ENCODE data around the gene TMEM260. TPM values are rescaled to one million over a fixed set of nuclear protein-coding genes. Genes with fewer than 3 reads are reported as not detected.

The TMEM260 gene
- total and polyA plus RNA-seq, 10 of the 15 experiments (the other 5 are each of a cell fraction or from before 2014, with no cell fraction given): 3.2 to 13.6 (median 11.0) TPM

DNA sequence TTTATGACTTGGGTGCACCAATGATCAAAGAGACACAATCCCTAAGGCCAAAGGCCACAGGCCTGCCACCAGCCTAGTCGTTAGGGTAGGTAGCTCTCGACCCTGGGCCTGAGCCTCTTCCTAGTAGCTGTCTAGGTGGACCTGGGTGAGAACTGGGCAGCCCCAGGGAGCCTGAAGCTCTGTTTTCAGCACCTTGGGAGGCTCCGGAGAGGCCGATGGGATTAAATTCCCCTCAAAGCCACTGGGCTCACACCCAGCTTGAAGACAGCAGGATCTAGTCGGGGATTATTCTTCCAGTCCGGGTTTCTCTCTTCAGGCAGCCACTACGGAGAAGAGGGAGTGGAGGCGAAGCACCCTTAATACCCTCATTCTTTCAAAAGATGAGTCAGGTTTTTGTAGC lies 79.8 kb downstream of the TMEM260 start:
- Histone ChIP-seq H3K36me3 (ENCODE audit: control insufficient read depth in 2 of 2, insufficient read depth in 2 of 2, low read length in 1 of 2) (no peaks in the 10 kb centered on the region), H3K9me3 (replicated peaks; ENCODE audit: control insufficient read depth, insufficient read depth, low read length) (no peaks in the 10 kb centered on the region), H4K20me1 (ENCODE audit: control insufficient read depth, insufficient read depth) (no peaks in the 10 kb centered on the region), H3K79me2 (ENCODE audit: control insufficient read depth, insufficient read depth, low read length) (no peaks in the 10 kb centered on the region), H3K27me3 (replicated peaks in 1 of 2; ENCODE audit: control insufficient read depth in 2 of 2, insufficient read depth in 2 of 2, low read length in 1 of 2) (no peaks in the 10 kb centered on the region), H3K4me2 (ENCODE audit: control insufficient read depth, insufficient read depth) (no peak overlapping the region), H3K4me1 (ENCODE audit: control insufficient read depth, insufficient read depth, low read length) (no peaks in the 10 kb centered on the region), H3K9ac (ENCODE audit: control insufficient read depth, insufficient read depth, low read length) (no peak overlapping the region), H3K4me3 (no peak overlapping the region), H3K27ac (ENCODE audit: control insufficient read depth, insufficient read depth) (no peak overlapping the region), H2AFZ (ENCODE audit: control insufficient read depth, low read depth, low read length) (no peak overlapping the region)
- no TSS peak for BruUV-seq (replicated peaks)
- ChIA-PET POLR2A (no interaction called here), SMC1A (ENCODE audit: uncharacterized antibody, unreplicated experiment) (interaction anchor here (0.6 kb wide), 1 partner anchor 62 kb away, joined by 3 read pairs; no protein-coding TSS in a partner anchor), CTCF (interaction anchor here (1.1 to 2.0 kb wide), 3 partner anchors 169 to 636 kb away, joined by 3 to 11 read pairs (median 6); no protein-coding TSS in a partner anchor), RAD21 (ENCODE audit: unreplicated experiment) (no interaction called here)
- FAIRE-seq: no peak
- DNase-seq (ENCODE audit: low read depth, low spot score): no peak
- in situ Hi-C loops (cut with MboI): loop anchor here (10.0 kb wide), 1 partner anchor 655 kb away; no protein-coding TSS in a partner anchor
- 50% methylated on average over 8 of the region's 8 CpGs for WGBS (ENCODE audit: insufficient coverage, insufficient replicate concordance, low lambda C conversion rate, missing lambda C conversion rate)
- no peak for ATAC-seq
- intact Hi-C loops (cut with micrococcal nuclease; ENCODE audit: unreplicated experiment): loop anchor here (10.0 kb wide), 3 partner anchors 215 to 655 kb away; no protein-coding TSS in a partner anchor
- TF ChIP-seq NR2C1 (IDR thresholded peaks at IDR 0.05): no peak
- no peak for TF ChIP-seq CREM (IDR thresholded peaks at IDR 0.05; ENCODE audit: low read depth)
- TF ChIP-seq BHLHE40 (IDR thresholded peaks at IDR 0.05; ENCODE audit: borderline replicate concordance in 1 of 2, low read depth in 2 of 2, low read length in 1 of 2): no peak
- TF ChIP-seq STAT3 (IDR thresholded peaks at IDR 0.05; ENCODE audit: low read depth, low read length): no peak
- TF ChIP-seq BCL11A (IDR thresholded peaks at IDR 0.05; ENCODE audit: low read depth, low read length): no peak
- TF ChIP-seq, protein P1, sequence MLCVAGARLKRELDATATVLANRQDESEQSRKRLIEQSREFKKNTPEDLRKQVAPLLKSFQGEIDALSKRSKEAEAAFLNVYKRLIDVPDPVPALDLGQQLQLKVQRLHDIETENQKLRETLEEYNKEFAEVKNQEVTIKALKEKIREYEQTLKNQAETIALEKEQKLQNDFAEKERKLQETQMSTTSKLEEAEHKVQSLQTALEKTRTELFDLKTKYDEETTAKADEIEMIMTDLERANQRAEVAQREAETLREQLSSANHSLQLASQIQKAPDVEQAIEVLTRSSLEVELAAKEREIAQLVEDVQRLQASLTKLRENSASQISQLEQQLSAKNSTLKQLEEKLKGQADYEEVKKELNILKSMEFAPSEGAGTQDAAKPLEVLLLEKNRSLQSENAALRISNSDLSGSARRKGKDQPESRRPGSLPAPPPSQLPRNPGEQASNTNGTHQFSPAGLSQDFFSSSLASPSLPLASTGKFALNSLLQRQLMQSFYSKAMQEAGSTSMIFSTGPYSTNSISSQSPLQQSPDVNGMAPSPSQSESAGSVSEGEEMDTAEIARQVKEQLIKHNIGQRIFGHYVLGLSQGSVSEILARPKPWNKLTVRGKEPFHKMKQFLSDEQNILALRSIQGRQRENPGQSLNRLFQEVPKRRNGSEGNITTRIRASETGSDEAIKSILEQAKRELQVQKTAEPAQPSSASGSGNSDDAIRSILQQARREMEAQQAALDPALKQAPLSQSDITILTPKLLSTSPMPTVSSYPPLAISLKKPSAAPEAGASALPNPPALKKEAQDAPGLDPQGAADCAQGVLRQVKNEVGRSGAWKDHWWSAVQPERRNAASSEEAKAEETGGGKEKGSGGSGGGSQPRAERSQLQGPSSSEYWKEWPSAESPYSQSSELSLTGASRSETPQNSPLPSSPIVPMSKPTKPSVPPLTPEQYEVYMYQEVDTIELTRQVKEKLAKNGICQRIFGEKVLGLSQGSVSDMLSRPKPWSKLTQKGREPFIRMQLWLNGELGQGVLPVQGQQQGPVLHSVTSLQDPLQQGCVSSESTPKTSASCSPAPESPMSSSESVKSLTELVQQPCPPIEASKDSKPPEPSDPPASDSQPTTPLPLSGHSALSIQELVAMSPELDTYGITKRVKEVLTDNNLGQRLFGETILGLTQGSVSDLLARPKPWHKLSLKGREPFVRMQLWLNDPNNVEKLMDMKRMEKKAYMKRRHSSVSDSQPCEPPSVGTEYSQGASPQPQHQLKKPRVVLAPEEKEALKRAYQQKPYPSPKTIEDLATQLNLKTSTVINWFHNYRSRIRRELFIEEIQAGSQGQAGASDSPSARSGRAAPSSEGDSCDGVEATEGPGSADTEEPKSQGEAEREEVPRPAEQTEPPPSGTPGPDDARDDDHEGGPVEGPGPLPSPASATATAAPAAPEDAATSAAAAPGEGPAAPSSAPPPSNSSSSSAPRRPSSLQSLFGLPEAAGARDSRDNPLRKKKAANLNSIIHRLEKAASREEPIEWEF (IDR thresholded peaks at IDR 0.05; ENCODE audit: insufficient replicate concordance, low read depth, low read length): no peak
- TF ChIP-seq, protein P2, sequence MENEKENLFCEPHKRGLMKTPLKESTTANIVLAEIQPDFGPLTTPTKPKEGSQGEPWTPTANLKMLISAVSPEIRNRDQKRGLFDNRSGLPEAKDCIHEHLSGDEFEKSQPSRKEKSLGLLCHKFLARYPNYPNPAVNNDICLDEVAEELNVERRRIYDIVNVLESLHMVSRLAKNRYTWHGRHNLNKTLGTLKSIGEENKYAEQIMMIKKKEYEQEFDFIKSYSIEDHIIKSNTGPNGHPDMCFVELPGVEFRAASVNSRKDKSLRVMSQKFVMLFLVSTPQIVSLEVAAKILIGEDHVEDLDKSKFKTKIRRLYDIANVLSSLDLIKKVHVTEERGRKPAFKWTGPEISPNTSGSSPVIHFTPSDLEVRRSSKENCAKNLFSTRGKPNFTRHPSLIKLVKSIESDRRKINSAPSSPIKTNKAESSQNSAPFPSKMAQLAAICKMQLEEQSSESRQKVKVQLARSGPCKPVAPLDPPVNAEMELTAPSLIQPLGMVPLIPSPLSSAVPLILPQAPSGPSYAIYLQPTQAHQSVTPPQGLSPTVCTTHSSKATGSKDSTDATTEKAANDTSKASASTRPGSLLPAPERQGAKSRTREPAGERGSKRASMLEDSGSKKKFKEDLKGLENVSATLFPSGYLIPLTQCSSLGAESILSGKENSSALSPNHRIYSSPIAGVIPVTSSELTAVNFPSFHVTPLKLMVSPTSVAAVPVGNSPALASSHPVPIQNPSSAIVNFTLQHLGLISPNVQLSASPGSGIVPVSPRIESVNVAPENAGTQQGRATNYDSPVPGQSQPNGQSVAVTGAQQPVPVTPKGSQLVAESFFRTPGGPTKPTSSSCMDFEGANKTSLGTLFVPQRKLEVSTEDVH (IDR thresholded peaks at IDR 0.05; ENCODE audit: low read depth, partially characterized antibody): no peak
- no peak for TF ChIP-seq BRCA1 (IDR thresholded peaks at IDR 0.05; ENCODE audit: low read depth, low read length)
- TF ChIP-seq, protein P3, sequence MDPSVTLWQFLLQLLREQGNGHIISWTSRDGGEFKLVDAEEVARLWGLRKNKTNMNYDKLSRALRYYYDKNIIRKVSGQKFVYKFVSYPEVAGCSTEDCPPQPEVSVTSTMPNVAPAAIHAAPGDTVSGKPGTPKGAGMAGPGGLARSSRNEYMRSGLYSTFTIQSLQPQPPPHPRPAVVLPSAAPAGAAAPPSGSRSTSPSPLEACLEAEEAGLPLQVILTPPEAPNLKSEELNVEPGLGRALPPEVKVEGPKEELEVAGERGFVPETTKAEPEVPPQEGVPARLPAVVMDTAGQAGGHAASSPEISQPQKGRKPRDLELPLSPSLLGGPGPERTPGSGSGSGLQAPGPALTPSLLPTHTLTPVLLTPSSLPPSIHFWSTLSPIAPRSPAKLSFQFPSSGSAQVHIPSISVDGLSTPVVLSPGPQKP (IDR thresholded peaks at IDR 0.05; ENCODE audit: low read depth, low read length): no peak
- no peak for TF ChIP-seq ZNF274 (IDR thresholded peaks at IDR 0.05; ENCODE audit: insufficient read depth, insufficient read length)
- TF ChIP-seq ZNF24 (IDR thresholded peaks at IDR 0.05): no peak
- no peak for TF ChIP-seq NFXL1 (IDR thresholded peaks at IDR 0.05; ENCODE audit: borderline replicate concordance)
- TF ChIP-seq DPF2 (IDR thresholded peaks at IDR 0.05): no peak
- TF ChIP-seq, protein P4, sequence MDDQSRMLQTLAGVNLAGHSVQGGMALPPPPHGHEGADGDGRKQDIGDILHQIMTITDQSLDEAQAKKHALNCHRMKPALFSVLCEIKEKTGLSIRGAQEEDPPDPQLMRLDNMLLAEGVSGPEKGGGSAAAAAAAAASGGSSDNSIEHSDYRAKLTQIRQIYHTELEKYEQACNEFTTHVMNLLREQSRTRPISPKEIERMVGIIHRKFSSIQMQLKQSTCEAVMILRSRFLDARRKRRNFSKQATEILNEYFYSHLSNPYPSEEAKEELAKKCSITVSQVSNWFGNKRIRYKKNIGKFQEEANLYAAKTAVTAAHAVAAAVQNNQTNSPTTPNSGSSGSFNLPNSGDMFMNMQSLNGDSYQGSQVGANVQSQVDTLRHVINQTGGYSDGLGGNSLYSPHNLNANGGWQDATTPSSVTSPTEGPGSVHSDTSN (IDR thresholded peaks at IDR 0.05; ENCODE audit: insufficient replicate concordance, low read depth, low read length): no peak

All from GM12878 (cell line).